Upper lobe of left lung (tissue), 4 donors: Measurements from ENCODE around the gene KHSRP.

Experiments used
- CTCF ChIP-seq, 6 experiments: fragments of 450-650 bp in 4 of 6; fragments of 200-600 bp in 2 of 6; sonication (generic) in 2 of 6; IDR thresholded peaks; one replicate each; pipeline ENCODE4 v1.5.1; 2016 to 2019; ENCODE audit warnings: antibody characterized with exemption in 6 of 6
- EP300 ChIP-seq, 4 donors: sonication (generic); formaldehyde crosslinking; IDR thresholded peaks; one replicate each; pipeline ENCODE4 v1.5.1; 2017; ENCODE audit warnings: antibody characterized with exemption in 4 of 4, control low read depth in 2 of 4
- POLR2A ChIP-seq, 4 donors: fragments of 450-650 bp; IDR thresholded peaks; one replicate each; pipeline ENCODE4 v1.5.1; 2016 to 2017; ENCODE audit warnings: antibody characterized with exemption in 4 of 4, mild to moderate bottlenecking in 2 of 4
- POLR2AphosphoS5 ChIP-seq, 2 donors: sonication (generic); formaldehyde crosslinking; IDR thresholded peaks; one replicate each; pipeline ENCODE4 v1.5.1; 2017; ENCODE audit warnings: antibody characterized with exemption in 2 of 2

- no peak for TF ChIP-seq POLR2AphosphoS5 (IDR thresholded peaks at IDR 0.05)
- no peak for TF ChIP-seq CTCF (IDR thresholded peaks at IDR 0.05)
- TF ChIP-seq POLR2A (IDR thresholded peaks at IDR 0.05): no peak
- TF ChIP-seq EP300 (IDR thresholded peaks at IDR 0.05): no peak
These were observed 18.2 kb downstream of the KHSRP start for GRCh38 chr19:6406401-6406800.
